GM12878 (cell line): ENCODE measurements around the gene KBTBD4. TPM values are rescaled to one million over a fixed set of nuclear protein-coding genes. Genes with fewer than 3 reads are reported as not detected.

ENCODE experiments used
- ATAC-seq: fragments of 200-7000 bp; cut with Tn5 transposase; 3 replicates; pipeline ENCODE4 v1.9.1; 2020; ENCODE audit warnings: mild to moderate bottlenecking, moderate library complexity
- BruUV-seq: library from RNA; stranded (reverse); fragments of 400-500 nt; replicated peaks from 2 replicates; lab custom pipeline; 2021; lab: Mats Ljungman, UMichigan
- CTCF ChIA-PET: fragments of 300-600 bp; sonication (Branson Sonifier 250); formaldehyde crosslinking; extraction: SDS; loops from one replicate; lab custom pipeline; 2021; ENCODE audit warnings: inconsistent platforms; lab: Yijun Ruan, JAX
- POLR2A ChIA-PET: fragments of 350-600 bp; formaldehyde crosslinking; extraction: SDS; loops from one replicate; lab custom pipeline; 2021; ENCODE audit warnings: inconsistent platforms; lab: Charles Lee
- RAD21 ChIA-PET: fragments of 300-600 bp; sonication (Branson Sonifier 250); formaldehyde crosslinking; loops from one replicate; lab custom pipeline; 2023; ENCODE audit warnings: antibody characterized with exemption; ENCODE audit not compliant: unreplicated experiment; lab: Charles Lee
- SMC1A ChIA-PET: fragments of 300-600 bp; sonication (Branson Sonifier 250); formaldehyde crosslinking; loops from one replicate; lab custom pipeline; 2023; ENCODE audit not compliant: unreplicated experiment, uncharacterized antibody; lab: Charles Lee
- DNase-seq: peaks from one replicate; pipeline ENCODE4 v3.0.0-alpha.2; 2011; ENCODE audit warnings: low read depth, low spot score
- FAIRE-seq: peaks from 3 replicates; lab custom pipeline; 2011; peaks lifted over from hg19 to GRCh38; lab: Jason Lieb, UNC
- H2AFZ ChIP-seq: 2 replicates; pipeline ENCODE4 v1.6.0; 2011; ENCODE audit warnings: low read depth, low read length, control low read depth; ENCODE audit not compliant: control insufficient read depth
- H3K27ac ChIP-seq: 2 replicates; pipeline ENCODE4 v1.5.1; 2011; ENCODE audit warnings: control low read depth; ENCODE audit not compliant: control insufficient read depth, insufficient read depth
- H3K27me3 ChIP-seq, 2 experiments: replicated peaks in 1 of 2; 2 replicates each; pipeline versions ENCODE4 v1.6.0 to v1.6.1; 2011; ENCODE audit warnings: low read length in 1 of 2; ENCODE audit not compliant: control insufficient read depth in 2 of 2, insufficient read depth in 2 of 2
- H3K36me3 ChIP-seq, 2 experiments: 2 replicates each; pipeline ENCODE4 v1.5.1; 2011; ENCODE audit warnings: low read length in 1 of 2; ENCODE audit not compliant: control insufficient read depth in 2 of 2, insufficient read depth in 2 of 2
- H3K4me1 ChIP-seq: 2 replicates; pipeline ENCODE4 v1.6.1; 2011; ENCODE audit warnings: mild to moderate bottlenecking, low read length, moderate library complexity, mixed read lengths; ENCODE audit not compliant: control insufficient read depth, insufficient read depth
- H3K4me2 ChIP-seq: 2 replicates; pipeline ENCODE4 v1.6.0; 2011; ENCODE audit warnings: control low read depth; ENCODE audit not compliant: control insufficient read depth, insufficient read depth
- H3K4me3 ChIP-seq: fragments of 200-600 bp; sonication (generic); 2 replicates; pipeline ENCODE4 v1.5.1; 2016
- H3K79me2 ChIP-seq: 2 replicates; pipeline ENCODE4 v1.6.0; 2011; ENCODE audit warnings: low read length; ENCODE audit not compliant: control insufficient read depth, insufficient read depth
- H3K9ac ChIP-seq: 2 replicates; pipeline ENCODE4 v1.8.0; 2011; ENCODE audit warnings: low read length, control low read depth, mixed read lengths; ENCODE audit not compliant: control insufficient read depth, insufficient read depth
- H3K9me3 ChIP-seq: replicated peaks from 3 replicates; pipeline ENCODE4 v1.5.1; 2011; ENCODE audit warnings: mild to moderate bottlenecking, low read length; ENCODE audit not compliant: control insufficient read depth, insufficient read depth
- H4K20me1 ChIP-seq: 2 replicates; pipeline ENCODE4 v1.6.0; 2011; ENCODE audit not compliant: control insufficient read depth, insufficient read depth
- CHD4 ChIP-seq: fragments of 200-600 bp; sonication (generic); IDR thresholded peaks from 2 replicates; pipeline ENCODE4 v1.6.1; 2016; ENCODE audit warnings: mild to moderate bottlenecking
- EP300 ChIP-seq, 2 experiments: fragments of 150-350 bp in 1 of 2; IDR thresholded peaks; 2 replicates each; pipeline ENCODE4 v1.6.1; 2011 to 2012; ENCODE audit warnings: low read depth in 2 of 2, low read length in 2 of 2, borderline replicate concordance in 1 of 2, improper control_type of control experiment in 1 of 2, inconsistent platforms in 1 of 2; ENCODE audit not compliant: control insufficient read depth in 1 of 2
- FOS ChIP-seq: IDR thresholded peaks from 3 replicates; pipeline ENCODE4 v1.6.1; 2011; ENCODE audit warnings: borderline replicate concordance; ENCODE audit not compliant: insufficient read length; ENCODE audit errors: extremely low read depth
- FOXM1 ChIP-seq: IDR thresholded peaks from 2 replicates; pipeline ENCODE4 v1.6.1; 2012; ENCODE audit warnings: low read depth, mild to moderate bottlenecking, inconsistent platforms, low read length, moderate library complexity
- HCFC1 ChIP-seq: fragments of 150-350 bp; IDR thresholded peaks from 2 replicates; pipeline ENCODE4 v1.6.1; 2014; ENCODE audit warnings: low read length
- IKZF1 ChIP-seq: fragments of 450-650 bp; conservative IDR thresholded peaks from 2 replicates; pipeline ENCODE4 v1.6.1; 2017; ENCODE audit warnings: antibody characterized with exemption, mild to moderate bottlenecking
- JUNB ChIP-seq: IDR thresholded peaks from 2 replicates; pipeline ENCODE4 v1.6.1; 2016; ENCODE audit warnings: antibody characterized with exemption, mild to moderate bottlenecking
- MYB ChIP-seq: fragments of 150-350 bp; IDR thresholded peaks from 2 replicates; pipeline ENCODE4 v1.6.1; 2014; ENCODE audit warnings: mild to moderate bottlenecking, low read depth, low read length, borderline replicate concordance
- NBN ChIP-seq: fragments of 450-650 bp; IDR thresholded peaks from 2 replicates; pipeline ENCODE4 v1.6.1; 2016
- PML ChIP-seq: IDR thresholded peaks from 2 replicates; pipeline ENCODE4 v1.6.1; 2012; ENCODE audit warnings: low read length, inconsistent platforms
- RUNX3 ChIP-seq: IDR thresholded peaks from 2 replicates; pipeline ENCODE4 v1.6.1; 2012; ENCODE audit warnings: low read length, inconsistent platforms
- TCF3 ChIP-seq: IDR thresholded peaks from 2 replicates; pipeline ENCODE4 v1.6.1; 2012; ENCODE audit warnings: low read depth, mild to moderate bottlenecking, low read length, borderline replicate concordance; ENCODE audit not compliant: insufficient read depth
- ZBED1 ChIP-seq: IDR thresholded peaks from 2 replicates; pipeline ENCODE4 v1.6.1; 2016; ENCODE audit warnings: borderline replicate concordance
- ZNF217 ChIP-seq: fragments of 450-650 bp; IDR thresholded peaks from 2 replicates; pipeline ENCODE4 v1.6.1; 2017; ENCODE audit warnings: antibody characterized with exemption, mild to moderate bottlenecking
- WGBS: methylation state at CpG from one replicate; pipeline ENCODE4 v1.1.6; 2016; ENCODE audit warnings: low lambda C conversion rate; ENCODE audit not compliant: insufficient replicate concordance, insufficient coverage; ENCODE audit errors: missing lambda C conversion rate; 5-methylcytosine and 5-hydroxymethylcytosine counted together
- in situ Hi-C: fragments of 300-500 bp; cut with MboI; formaldehyde crosslinking; loops from 9 replicates; pipeline ENCODE4 v1.14.3; 2018; ENCODE audit warnings: mixed read lengths
- intact Hi-C: fragments of 100-400 bp; cut with micrococcal nuclease; formaldehyde crosslinking; loops from one replicate; pipeline ENCODE4 v1.14.2; 2022; ENCODE audit not compliant: unreplicated experiment
- polyA plus RNA-seq, 11 experiments: library from polyadenylated mRNA; depleted of rRNA in 4 of 11; unstranded in 6 of 11; stranded (reverse) in 5 of 11; fragments of >200 nt; fragmentation: Nextera tagmentation in 4 of 11; fragmentation: Illumina TruSeq in 1 of 11; extraction: Ambion mirVana in 4 of 11; extraction: Trizol in 1 of 11; gene quantifications; 1 replicate in 1 of 11; 2 replicates in 10 of 11; pipeline versions ENCODE4 v1.2.1 to v1.2.3, GENCODE V29; 2011 to 2016; ENCODE audit warnings: inconsistent platforms in 2 of 11, missing spikeins in 2 of 11, low read depth in 1 of 11
- total RNA-seq, 4 experiments: library from RNA; depleted of rRNA in 3 of 4; stranded (reverse); fragments of >200 nt in 3 of 4; fragmentation: Illumina TruSeq in 1 of 4; extraction: Trizol in 1 of 4; gene quantifications; 2 replicates each; pipeline versions ENCODE4 v1.2.1 to v1.2.3, GENCODE V29; 2013 to 2021

The KBTBD4 gene
- total and polyA plus RNA-seq, 10 of the 15 experiments (the other 5 are each of a cell fraction or from before 2014, with no cell fraction given) = 18.4 to 46.4 (median 25.7) TPM

GRCh38 chr11:47609675-47610074 lies 30.9 kb upstream of the KBTBD4 start:
- POLR2A ChIA-PET = interaction anchor here (0.5 kb wide), 1 partner anchor 111 kb away, joined by 3 read pairs; no protein-coding TSS in a partner anchor
- H2AFZ ChIP-seq = no peak overlapping the region
- WGBS = 79% methylated on average over 3 of the region's 3 CpGs
- H3K9ac ChIP-seq = no peak overlapping the region
- no peak overlapping the region for H3K27ac ChIP-seq
- CTCF ChIA-PET = no interaction called here
- in situ Hi-C loops = no loop called here
- H3K4me3 ChIP-seq = no peak overlapping the region
- no peaks in the 10 kb centered on the region for H3K9me3 ChIP-seq
- FAIRE-seq (no peak), ATAC-seq (no peak), DNase-seq (no peak)
- RAD21 ChIA-PET = no interaction called here
- SMC1A ChIA-PET = no interaction called here
- no peaks in the 10 kb centered on the region for H3K79me2 ChIP-seq
- H3K4me1 ChIP-seq = peaks cover 8% of the 10 kb centered on the region
- no TSS peak for BruUV-seq
- no peaks in the 10 kb centered on the region for H3K36me3 ChIP-seq
- no peak overlapping the region for H3K4me2 ChIP-seq
- TF ChIP-seq PML (no peak), CHD4 (no peak), TCF3 (no peak), HCFC1 (no peak), IKZF1 (no peak), NBN (no peak), RUNX3 (no peak), ZNF217 (no peak), JUNB (no peak), ZBED1 (no peak), EP300 (IDR thresholded peaks at IDR 0.05; ENCODE audit: borderline replicate concordance in 1 of 2, control insufficient read depth in 1 of 2, low read depth in 2 of 2, low read length in 2 of 2) (no peak), MYB (no peak), FOXM1 (no peak), FOS (no peak)
- H3K27me3 ChIP-seq = no peaks in the 10 kb centered on the region; a peak in 1 of 4 replicates
- intact Hi-C loops = no loop called here
- no peaks in the 10 kb centered on the region for H4K20me1 ChIP-seq
